ENCODE measurements around the gene IL1RAPL1. TPM values are rescaled to one million over a fixed set of nuclear protein-coding genes. Genes with fewer than 3 reads are reported as not detected.

IL1RAPL1 gene
- total RNA-seq, 3 donors from 2014 or later = 0.16 to 0.44 TPM; not detected in 1

GRCh38 chrX:28613558-28613957 lies 26.3 kb downstream of the IL1RAPL1 start:
- intact Hi-C loops (cut with DNase I; ENCODE audit: low total_unique reads) = no loop called here
- no peak for DNase-seq (ENCODE audit: low spot score in 2 of 2)
- peaks cover 0 to 12% of the 10 kb centered on the region in 2 donors for H3K27me3 ChIP-seq
- H3K27ac ChIP-seq = no peak overlapping the region
- no peaks in the 10 kb centered on the region for H3K36me3 ChIP-seq
- no peak overlapping the region for H3K4me3 ChIP-seq
- H3K9me3 ChIP-seq = no peaks in the 10 kb centered on the region
- H3K4me1 ChIP-seq = no peaks in the 10 kb centered on the region
- TF ChIP-seq CTCF (IDR thresholded peaks at IDR 0.05) = no peak
- TF ChIP-seq POLR2A (IDR thresholded peaks at IDR 0.05) = no peak
- no peak for TF ChIP-seq POLR2AphosphoS5 (IDR thresholded peaks at IDR 0.05)

- TF ChIP-seq POLR2A (IDR thresholded peaks at IDR 0.05) = no peak
- no peak for TF ChIP-seq CTCF (IDR thresholded peaks at IDR 0.05)
- TF ChIP-seq POLR2AphosphoS5 (IDR thresholded peaks at IDR 0.05) = no peak
- H3K27me3 ChIP-seq = peaks cover 0 to 23% of the 10 kb centered on the region in 2 donors
- no peaks in the 10 kb centered on the region for H3K36me3 ChIP-seq
- no peaks in the 10 kb centered on the region for H3K4me1 ChIP-seq
- intact Hi-C loops (cut with DNase I; ENCODE audit: low total_unique reads) = no loop called here
- H3K27ac ChIP-seq = no peak overlapping the region
- no peak for DNase-seq (ENCODE audit: low spot score in 2 of 2)
- no peaks in the 10 kb centered on the region for H3K9me3 ChIP-seq
- H3K4me3 ChIP-seq = no peak overlapping the region
Measured at GRCh38 chrX:28625223-28625622, 38.0 kb downstream of the IL1RAPL1 start.

GRCh38 chrX:28626515-28626914 lies 39.3 kb downstream of the IL1RAPL1 start:
- Histone ChIP-seq H3K27me3 (peaks cover 0 to 23% of the 10 kb centered on the region in 2 donors), H3K36me3 (no peaks in the 10 kb centered on the region), H3K27ac (no peak overlapping the region), H3K4me3 (no peak overlapping the region), H3K9me3 (no peaks in the 10 kb centered on the region), H3K4me1 (no peaks in the 10 kb centered on the region)
- intact Hi-C loops (cut with DNase I; ENCODE audit: low total_unique reads) = no loop called here
- no peak for DNase-seq (ENCODE audit: low spot score in 2 of 2)
- no peak for TF ChIP-seq POLR2A (IDR thresholded peaks at IDR 0.05)
- TF ChIP-seq POLR2AphosphoS5 (IDR thresholded peaks at IDR 0.05) = no peak
- no peak for TF ChIP-seq CTCF (IDR thresholded peaks at IDR 0.05)

- Histone ChIP-seq H3K36me3 (no peaks in the 10 kb centered on the region), H3K4me3 (no peak overlapping the region), H3K27me3 (peaks cover 0 to 21% of the 10 kb centered on the region in 2 donors), H3K4me1 (no peaks in the 10 kb centered on the region), H3K27ac (no peak overlapping the region), H3K9me3 (no peaks in the 10 kb centered on the region)
- intact Hi-C loops (cut with DNase I; ENCODE audit: low total_unique reads) = no loop called here
- TF ChIP-seq POLR2AphosphoS5 (IDR thresholded peaks at IDR 0.05) = no peak
- TF ChIP-seq CTCF (IDR thresholded peaks at IDR 0.05) = no peak
- TF ChIP-seq POLR2A (IDR thresholded peaks at IDR 0.05) = no peak
- DNase-seq (ENCODE audit: low spot score in 2 of 2) = no peak
Measured at GRCh38 chrX:28628120-28628519, 40.9 kb downstream of the IL1RAPL1 start.

- DNase-seq (ENCODE audit: low spot score in 2 of 2) = no peak
- H3K4me1 ChIP-seq = no peaks in the 10 kb centered on the region
- no peak overlapping the region for H3K4me3 ChIP-seq
- no peak overlapping the region for H3K27ac ChIP-seq
- no peak for TF ChIP-seq CTCF (IDR thresholded peaks at IDR 0.05)
- TF ChIP-seq POLR2AphosphoS5 (IDR thresholded peaks at IDR 0.05) = no peak
- no peak for TF ChIP-seq POLR2A (IDR thresholded peaks at IDR 0.05)
- no peaks in the 10 kb centered on the region for H3K36me3 ChIP-seq
- intact Hi-C loops (cut with DNase I; ENCODE audit: low total_unique reads) = no loop called here
- H3K9me3 ChIP-seq = no peaks in the 10 kb centered on the region
- H3K27me3 ChIP-seq = peaks cover 0 to 7% of the 10 kb centered on the region in 2 donors
Measured at GRCh38 chrX:28638775-28639174, 51.5 kb downstream of the IL1RAPL1 start.

Measured in breast epithelium (tissue), 4 donors.